Measurements from ENCODE around the gene VAMP4.
"Not testable (repeated sequence)": the region's sequence is repeated elsewhere in the genome, so short reads cannot be mapped to it uniquely, and the experiment has no call there.

The VAMP4 gene

DNA sequence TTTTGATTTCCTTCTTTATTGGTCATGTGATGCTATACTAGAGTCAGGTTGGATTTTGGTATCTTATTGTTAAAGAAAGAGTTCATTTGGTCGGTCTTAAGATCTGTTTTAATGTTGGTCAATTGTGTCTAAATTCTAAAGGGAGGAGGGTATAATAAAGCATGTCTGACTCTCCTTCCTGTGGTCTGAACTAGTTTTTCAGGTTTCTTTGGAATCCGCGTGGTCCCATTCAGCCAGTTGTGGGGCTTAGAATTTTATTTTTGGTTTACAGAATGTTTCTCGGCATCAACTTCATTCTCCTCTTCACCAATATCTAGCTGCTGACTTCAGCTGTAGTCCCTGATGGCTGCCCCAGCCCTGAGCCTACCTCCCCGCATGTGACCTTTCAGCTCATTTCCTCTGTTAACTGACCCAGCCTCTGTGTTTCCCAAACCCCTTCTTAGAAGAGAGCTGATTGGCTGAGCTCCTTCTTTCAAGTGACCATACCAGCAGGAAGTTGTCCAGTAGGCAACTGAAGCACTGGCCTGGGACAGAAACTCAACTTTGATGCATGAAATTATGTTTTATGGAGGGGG lies 80.7 kb downstream of the VAMP4 start:
- CTCF ChIA-PET, result interaction anchor here (0.9 kb wide), 1 partner anchor 16 kb away, joined by 4 read pairs; no protein-coding TSS in a partner anchor
- H3K4me3 ChIP-seq (ENCODE audit: low read depth, low read length), result no peak overlapping the region
- H3K9me3 ChIP-seq (ENCODE audit: control insufficient read depth, insufficient read depth, low read depth, low read length), result no peaks in the 10 kb centered on the region
- TF ChIP-seq YY2 (tag by site-specific recombination; IDR thresholded peaks at IDR 0.05) (no peak), OSR2 (tag by site-specific recombination; IDR thresholded peaks at IDR 0.05) (no peak), ZNF600 (tag by site-specific recombination; IDR thresholded peaks at IDR 0.05) (no peak), TRIM28 (IDR thresholded peaks at IDR 0.05; ENCODE audit: borderline replicate concordance, low read length) (no peak), SETDB1 (IDR thresholded peaks at IDR 0.05; ENCODE audit: insufficient read length, low read length) (no peak), GLI2 (tag by site-specific recombination; IDR thresholded peaks at IDR 0.05; ENCODE audit: borderline replicate concordance, low read depth) (no peak), ZNF768 (tag by site-specific recombination; IDR thresholded peaks at IDR 0.05) (no peak), ZNF391 (tag by site-specific recombination; IDR thresholded peaks at IDR 0.05; ENCODE audit: borderline replicate concordance, low read depth) (no peak), SCRT1 (tag by site-specific recombination; IDR thresholded peaks at IDR 0.05; ENCODE audit: borderline replicate concordance) (no peak), GLIS2 (tag by site-specific recombination; IDR thresholded peaks at IDR 0.05) (no peak), ZXDB (tag by site-specific recombination; IDR thresholded peaks at IDR 0.05) (no peak), ZNF544 (tag by site-specific recombination; IDR thresholded peaks at IDR 0.05) (no peak)
- TF ChIP-seq, protein P1, sequence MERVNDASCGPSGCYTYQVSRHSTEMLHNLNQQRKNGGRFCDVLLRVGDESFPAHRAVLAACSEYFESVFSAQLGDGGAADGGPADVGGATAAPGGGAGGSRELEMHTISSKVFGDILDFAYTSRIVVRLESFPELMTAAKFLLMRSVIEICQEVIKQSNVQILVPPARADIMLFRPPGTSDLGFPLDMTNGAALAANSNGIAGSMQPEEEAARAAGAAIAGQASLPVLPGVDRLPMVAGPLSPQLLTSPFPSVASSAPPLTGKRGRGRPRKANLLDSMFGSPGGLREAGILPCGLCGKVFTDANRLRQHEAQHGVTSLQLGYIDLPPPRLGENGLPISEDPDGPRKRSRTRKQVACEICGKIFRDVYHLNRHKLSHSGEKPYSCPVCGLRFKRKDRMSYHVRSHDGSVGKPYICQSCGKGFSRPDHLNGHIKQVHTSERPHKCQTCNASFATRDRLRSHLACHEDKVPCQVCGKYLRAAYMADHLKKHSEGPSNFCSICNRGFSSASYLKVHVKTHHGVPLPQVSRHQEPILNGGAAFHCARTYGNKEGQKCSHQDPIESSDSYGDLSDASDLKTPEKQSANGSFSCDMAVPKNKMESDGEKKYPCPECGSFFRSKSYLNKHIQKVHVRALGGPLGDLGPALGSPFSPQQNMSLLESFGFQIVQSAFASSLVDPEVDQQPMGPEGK (tag by site-specific recombination; IDR thresholded peaks at IDR 0.05), result no peak
- TF ChIP-seq, protein P2, sequence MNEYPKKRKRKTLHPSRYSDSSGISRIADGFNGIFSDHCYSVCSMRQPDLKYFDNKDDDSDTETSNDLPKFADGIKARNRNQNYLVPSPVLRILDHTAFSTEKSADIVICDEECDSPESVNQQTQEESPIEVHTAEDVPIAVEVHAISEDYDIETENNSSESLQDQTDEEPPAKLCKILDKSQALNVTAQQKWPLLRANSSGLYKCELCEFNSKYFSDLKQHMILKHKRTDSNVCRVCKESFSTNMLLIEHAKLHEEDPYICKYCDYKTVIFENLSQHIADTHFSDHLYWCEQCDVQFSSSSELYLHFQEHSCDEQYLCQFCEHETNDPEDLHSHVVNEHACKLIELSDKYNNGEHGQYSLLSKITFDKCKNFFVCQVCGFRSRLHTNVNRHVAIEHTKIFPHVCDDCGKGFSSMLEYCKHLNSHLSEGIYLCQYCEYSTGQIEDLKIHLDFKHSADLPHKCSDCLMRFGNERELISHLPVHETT (tag by site-specific recombination; IDR thresholded peaks at IDR 0.05), result no peak
- TF ChIP-seq, protein P3, sequence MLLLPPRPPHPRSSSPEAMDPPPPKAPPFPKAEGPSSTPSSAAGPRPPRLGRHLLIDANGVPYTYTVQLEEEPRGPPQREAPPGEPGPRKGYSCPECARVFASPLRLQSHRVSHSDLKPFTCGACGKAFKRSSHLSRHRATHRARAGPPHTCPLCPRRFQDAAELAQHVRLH (tag by site-specific recombination; IDR thresholded peaks at IDR 0.05), result no peak
- H3K4me1 ChIP-seq (ENCODE audit: control insufficient read depth, insufficient read depth, low read length), result no peaks in the 10 kb centered on the region
- POLR2A ChIA-PET, result no interaction called here
- no peaks in the 10 kb centered on the region for H3K36me3 ChIP-seq (ENCODE audit: control insufficient read depth in 2 of 2, insufficient read depth in 1 of 2, low read length in 2 of 2)
- no peak overlapping the region for H3K27ac ChIP-seq (ENCODE audit: extremely low read depth, low read depth, low read length)

DNA sequence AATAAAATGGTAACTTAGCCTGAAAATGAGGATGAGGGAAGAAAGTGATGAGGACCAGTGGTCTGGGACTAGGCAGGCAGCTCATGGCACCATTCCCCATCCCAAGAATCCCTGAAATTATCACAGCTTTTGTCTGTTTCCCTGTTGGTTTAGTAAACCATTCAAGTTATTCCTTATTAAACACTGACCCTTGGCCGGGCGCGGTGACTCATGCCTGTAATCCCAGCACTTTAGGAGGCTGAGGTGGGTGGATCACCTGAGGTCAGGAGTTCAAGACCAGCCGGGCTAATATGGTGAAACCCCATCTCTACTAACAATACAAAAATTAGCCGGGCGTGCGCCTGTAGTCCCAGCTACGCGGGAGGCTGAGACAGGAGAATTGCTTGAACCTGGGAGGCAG lies 85.7 kb downstream of the VAMP4 start:
- H3K4me1 ChIP-seq (ENCODE audit: control insufficient read depth, insufficient read depth, low read length); POLR2A ChIA-PET; H3K27ac ChIP-seq (ENCODE audit: extremely low read depth, low read depth, low read length); H3K9me3 ChIP-seq (ENCODE audit: control insufficient read depth, insufficient read depth, low read depth, low read length); H3K36me3 ChIP-seq (ENCODE audit: control insufficient read depth in 2 of 2, insufficient read depth in 1 of 2, low read length in 2 of 2); H3K4me3 ChIP-seq (ENCODE audit: low read depth, low read length): not testable (repeated sequence)
- CTCF ChIA-PET, result interaction anchor here (0.6 to 4.9 kb wide), 5 partner anchors 11 to 816 kb away, joined by 3 to 33 read pairs (median 5); no protein-coding TSS in a partner anchor

DNA sequence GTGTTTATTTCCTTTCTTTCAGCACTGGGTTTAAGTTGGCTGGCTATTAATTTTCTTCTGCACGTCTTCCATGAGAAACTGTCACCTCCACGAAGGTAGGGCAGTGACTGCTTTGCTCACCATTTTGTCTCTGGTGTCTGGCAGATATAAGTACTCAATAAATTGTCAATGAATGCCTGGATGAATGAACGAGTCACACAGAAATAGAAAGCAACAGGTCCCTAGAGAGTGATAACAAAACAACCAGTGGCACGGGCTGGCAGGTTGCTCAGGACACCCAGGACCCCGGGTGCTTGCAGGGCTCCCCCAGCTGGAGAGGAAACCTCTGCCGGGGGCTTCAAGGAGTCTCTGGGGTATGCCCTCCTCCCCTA lies 86.1 kb downstream of the VAMP4 start:
- ChIA-PET CTCF (interaction anchor here (0.6 to 4.9 kb wide), 6 partner anchors 10 to 128 kb away, joined by 3 to 33 read pairs (median 4); no protein-coding TSS in a partner anchor), POLR2A (no interaction called here)
- no peak overlapping the region for H3K4me3 ChIP-seq (ENCODE audit: low read depth, low read length)
- TF ChIP-seq YY1 (tag by site-specific recombination; IDR thresholded peaks at IDR 0.05) (0 out of 2 replicates have a peak, but pooled peaks have one; percentile 41), ZIC2 (tag by site-specific recombination; IDR thresholded peaks at IDR 0.05) (no peak), SCRT1 (tag by site-specific recombination; IDR thresholded peaks at IDR 0.05; ENCODE audit: borderline replicate concordance) (0 out of 2 replicates have a peak, but pooled peaks have one; percentile 13), SCRT2 (tag by site-specific recombination; IDR thresholded peaks at IDR 0.05) (peak; percentile 71), ZNF292 (tag by site-specific recombination; IDR thresholded peaks at IDR 0.05; ENCODE audit: borderline replicate concordance, low read depth) (no peak), ZNF530 (tag by site-specific recombination; IDR thresholded peaks at IDR 0.05; ENCODE audit: low read depth) (no peak), ZNF843 (tag by site-specific recombination; IDR thresholded peaks at IDR 0.05) (no peak), ZNF324 (tag by site-specific recombination; IDR thresholded peaks at IDR 0.05) (no peak), ZNF335 (tag by site-specific recombination; conservative IDR thresholded peaks at IDR 0.05) (no peak), BCL11A (tag by site-specific recombination; IDR thresholded peaks at IDR 0.05; ENCODE audit: low read depth) (no peak), ZNF132 (tag by site-specific recombination; IDR thresholded peaks at IDR 0.05; ENCODE audit: borderline replicate concordance) (no peak), SP7 (tag by site-specific recombination; IDR thresholded peaks at IDR 0.05) (no peak)
- TF ChIP-seq, protein P2 (tag by site-specific recombination; IDR thresholded peaks at IDR 0.05), result no peak
- H3K36me3 ChIP-seq (ENCODE audit: control insufficient read depth in 2 of 2, insufficient read depth in 1 of 2, low read length in 2 of 2), result no peaks in the 10 kb centered on the region
- H3K27ac ChIP-seq (ENCODE audit: extremely low read depth, low read depth, low read length), result no peak overlapping the region
- no peaks in the 10 kb centered on the region for H3K9me3 ChIP-seq (ENCODE audit: control insufficient read depth, insufficient read depth, low read depth, low read length)
- H3K4me1 ChIP-seq (ENCODE audit: control insufficient read depth, insufficient read depth, low read length), result no peaks in the 10 kb centered on the region
